GM18505 (cell line): Measurements from ENCODE around the gene TRPM3.

ENCODE experiments used
- ATAC-seq: cut with Tn5 transposase; IDR thresholded peaks from one replicate; pipeline ENCODE4 v1.9.1; 2021; ENCODE audit not compliant: unreplicated experiment
- POLR2A ChIP-seq: IDR thresholded peaks from 4 replicates; pipeline ENCODE4 v1.6.1; 2011; ENCODE audit warnings: borderline replicate concordance; ENCODE audit not compliant: insufficient read depth, insufficient read length; ENCODE audit errors: extremely low read depth

Gene TRPM3

DNA sequence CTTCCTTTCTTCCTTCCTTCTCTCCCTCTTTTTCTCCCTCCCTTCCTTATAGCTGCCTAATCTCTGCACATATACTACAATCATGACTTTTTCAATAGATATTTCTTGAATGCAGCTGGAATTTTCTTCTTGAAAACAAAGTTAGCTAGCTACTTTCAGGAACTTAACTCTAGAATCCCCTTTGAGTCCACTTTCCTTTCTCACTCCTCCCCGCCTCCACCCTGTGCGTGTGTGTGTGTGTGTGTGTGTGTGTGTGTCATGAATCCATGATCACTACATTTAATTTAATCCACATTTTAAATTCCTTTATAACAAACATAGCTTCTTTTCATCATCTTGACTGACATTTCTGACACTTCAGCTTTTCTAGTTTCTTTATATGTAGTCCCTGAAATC lies 539.5 kb downstream of the TRPM3 start:
- TF ChIP-seq POLR2A, result no peak
- no peak for ATAC-seq

GRCh38 chr9:70581214-70581954 lies 540.0 kb downstream of the TRPM3 start:
- no peak for ATAC-seq
- TF ChIP-seq POLR2A, result no peak

DNA sequence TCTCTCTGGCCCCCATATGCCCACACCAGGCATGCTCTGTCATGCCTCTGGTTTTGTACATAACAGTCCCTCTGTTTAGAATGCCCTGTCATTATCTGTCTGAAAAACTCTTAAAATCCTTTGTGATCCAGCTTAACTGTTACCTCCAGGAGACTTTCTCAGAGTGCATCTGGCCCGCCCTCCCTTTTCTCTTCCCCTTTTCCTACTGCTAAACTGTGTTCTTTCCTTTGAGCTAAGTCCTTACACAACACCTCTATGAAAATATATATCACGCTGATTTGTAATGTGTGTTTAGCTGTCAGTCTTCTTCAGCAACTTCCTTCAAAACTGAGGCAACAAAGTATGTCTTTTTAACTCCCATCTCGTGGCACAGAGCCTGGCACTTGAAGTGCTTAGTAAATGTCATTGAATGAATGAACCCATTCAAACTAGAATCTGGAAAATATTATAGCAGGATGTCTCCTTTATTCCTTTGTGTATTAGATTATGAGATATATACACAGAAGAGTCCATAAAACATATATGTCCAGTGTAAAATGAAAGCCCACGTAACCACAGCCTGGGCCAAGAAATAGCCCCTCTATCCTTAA lies 540.7 kb downstream of the TRPM3 start:
- ATAC-seq, result no peak
- TF ChIP-seq POLR2A, result no peak

GRCh38 chr9:70579686-70580085 lies 541.7 kb downstream of the TRPM3 start:
- no peak for ATAC-seq
- TF ChIP-seq POLR2A, result no peak

DNA sequence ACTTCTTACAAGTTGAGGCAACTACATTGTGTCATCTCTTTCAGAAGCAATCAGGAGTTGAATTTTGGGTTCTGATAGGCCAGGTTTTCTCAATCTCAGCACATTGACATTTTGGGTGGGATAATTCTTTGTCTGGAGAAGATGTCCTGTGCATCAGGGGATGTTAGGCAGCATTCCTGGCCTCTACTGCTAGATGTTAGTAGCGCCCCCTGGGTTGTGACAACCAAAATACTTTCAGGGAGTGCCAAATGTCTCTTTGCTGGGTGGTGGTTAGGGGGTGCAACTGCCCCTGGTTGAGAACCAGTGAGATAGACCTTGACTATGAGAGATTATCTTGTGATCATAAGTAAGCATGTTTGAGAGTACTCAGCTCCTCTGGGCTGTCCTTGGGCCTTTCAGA lies 542.7 kb downstream of the TRPM3 start:
- ATAC-seq, result no peak
- no peak for TF ChIP-seq POLR2A

DNA sequence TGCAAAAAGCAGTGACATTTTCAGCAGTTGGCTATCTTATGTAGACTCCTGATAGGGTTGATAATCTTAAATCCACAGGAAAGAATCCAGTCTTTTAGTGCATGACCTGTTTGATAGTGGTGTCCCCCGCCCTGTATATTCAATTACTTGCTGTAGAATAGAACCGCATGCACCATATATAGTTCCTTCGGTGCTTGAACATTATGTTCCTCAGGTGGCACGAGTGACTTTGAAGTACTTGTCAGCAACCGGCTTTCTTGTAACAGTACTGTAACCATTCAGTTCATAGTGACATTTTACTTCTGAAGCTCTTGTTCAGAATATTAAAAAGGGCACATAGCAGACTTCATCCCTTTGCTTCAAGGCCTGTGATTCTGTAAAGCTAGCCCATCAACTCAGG lies 543.8 kb downstream of the TRPM3 start:
- ATAC-seq, result no peak
- no peak for TF ChIP-seq POLR2A

- TF ChIP-seq POLR2A, result no peak
- ATAC-seq, result no peak
Measured at GRCh38 chr9:70576116-70576515, 545.3 kb downstream of the TRPM3 start.

DNA sequence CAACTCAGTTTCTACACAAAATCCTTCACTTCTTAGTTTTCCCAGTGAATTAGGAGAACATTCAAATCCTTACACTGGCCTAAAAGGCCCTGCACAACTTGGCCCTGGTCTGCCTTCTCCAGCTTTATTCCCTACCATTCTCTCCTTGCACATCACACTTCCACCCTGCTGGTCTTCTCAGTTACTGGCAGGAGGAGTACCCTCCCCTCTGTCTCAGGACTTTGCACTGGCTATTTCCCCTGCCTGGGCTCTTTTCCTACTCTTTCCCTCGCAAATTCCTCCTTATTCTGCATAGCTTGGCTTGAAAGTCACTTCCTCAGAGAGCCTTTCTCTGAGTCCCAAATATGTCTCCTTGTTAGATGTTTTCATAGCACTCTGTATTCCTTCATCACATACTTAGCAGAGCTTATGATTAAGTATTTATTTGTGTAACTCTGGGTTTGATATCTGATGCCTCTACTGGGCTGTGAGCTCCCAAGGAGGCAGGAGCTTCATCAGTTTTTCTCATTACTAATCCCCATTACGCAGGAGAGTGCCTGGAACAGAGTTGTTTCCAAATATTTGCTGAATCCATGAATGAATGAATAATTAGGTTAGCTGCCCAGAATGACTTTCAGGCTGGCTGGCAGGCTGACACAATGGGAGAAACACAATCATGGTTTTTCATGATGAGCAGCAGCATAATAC lies 547.1 kb downstream of the TRPM3 start:
- no peak for ATAC-seq
- TF ChIP-seq POLR2A, result no peak

DNA sequence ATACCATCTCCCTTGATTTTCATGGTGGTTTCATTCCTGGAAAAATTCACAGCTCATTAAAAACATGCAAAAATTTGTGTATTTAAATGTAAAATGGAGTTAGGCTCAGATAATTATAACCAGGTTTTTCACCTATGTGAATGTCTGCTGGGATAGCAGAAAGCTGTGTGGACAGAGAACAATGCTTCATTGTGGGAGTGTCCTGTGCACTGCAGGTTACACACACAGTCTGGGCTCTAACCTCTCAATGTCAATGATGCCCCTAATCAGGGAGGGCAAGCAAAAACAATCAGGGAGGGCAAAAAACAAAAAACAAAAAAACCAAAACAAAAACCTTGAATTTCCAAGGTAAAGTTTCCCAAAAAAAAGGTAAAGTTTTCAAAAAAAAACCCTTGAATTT lies 548.1 kb downstream of the TRPM3 start:
- no peak for TF ChIP-seq POLR2A
- ATAC-seq, result no peak

- TF ChIP-seq POLR2A, result no peak
- ATAC-seq, result no peak
Measured at GRCh38 chr9:70571258-70571657, 550.2 kb downstream of the TRPM3 start.

DNA sequence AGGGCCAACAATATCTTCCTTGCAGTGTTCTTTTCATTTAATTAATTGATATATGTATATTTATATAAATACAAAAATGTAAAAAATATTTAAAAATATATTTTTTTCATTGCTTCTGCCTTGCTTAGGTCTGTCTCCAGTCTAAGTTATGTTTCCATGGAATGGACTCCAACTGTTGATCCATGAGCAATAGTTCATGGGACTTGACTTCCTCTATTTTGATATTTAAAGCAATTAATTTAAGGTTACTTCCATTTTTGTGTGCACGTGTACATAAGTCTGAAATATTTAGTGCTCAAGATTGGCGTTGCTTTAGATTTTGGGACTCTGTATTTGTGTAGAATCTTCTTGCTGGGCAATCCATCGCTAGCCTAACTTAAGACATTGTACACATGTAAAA lies 551.6 kb downstream of the TRPM3 start:
- TF ChIP-seq POLR2A, result no peak
- no peak for ATAC-seq

DNA sequence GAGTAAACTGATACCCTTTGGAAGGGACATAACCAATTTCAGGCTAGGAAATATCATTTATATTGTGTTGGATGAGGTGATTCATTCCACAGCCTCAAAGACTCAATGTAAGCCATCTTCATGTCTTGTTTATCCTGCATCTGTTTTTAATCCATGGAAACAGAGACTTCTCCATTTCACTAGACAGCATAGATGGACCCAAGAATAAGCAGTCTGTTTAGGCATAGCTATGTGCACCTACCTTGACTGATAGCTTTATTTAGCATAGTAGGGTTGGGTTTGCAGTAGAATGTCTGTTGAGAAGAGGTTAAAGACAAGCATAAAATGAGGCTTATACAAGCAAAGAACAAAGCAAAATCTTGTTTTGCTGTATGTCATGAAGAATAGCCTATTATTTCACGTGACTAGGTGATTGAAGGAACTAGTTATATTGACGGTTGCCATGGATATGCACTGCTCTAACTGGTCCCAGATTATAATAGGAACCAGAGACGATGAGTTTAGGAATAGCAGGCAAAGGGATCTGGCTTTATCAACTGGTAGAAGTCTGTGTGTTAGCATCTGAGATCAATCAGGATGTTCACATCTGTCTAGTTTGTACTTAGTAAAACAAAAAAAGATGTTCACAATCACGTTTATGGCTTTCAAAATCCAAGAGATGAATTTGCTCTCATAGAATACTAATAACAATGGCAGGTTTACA lies 552.2 kb downstream of the TRPM3 start:
- TF ChIP-seq POLR2A, result no peak
- no peak for ATAC-seq

- ATAC-seq, result no peak
- TF ChIP-seq POLR2A, result no peak
Measured at GRCh38 chr9:70567511-70567910, 553.9 kb downstream of the TRPM3 start.
